DMS153 (cell line): ENCODE measurements around the gene ABHD14A.
"Not testable (repeated sequence)": the region's sequence is repeated elsewhere in the genome, so short reads cannot be mapped to it uniquely, and the experiment has no call there.

ENCODE experiments used
- DNase-seq: peaks from one replicate; lab custom pipeline; 2025; lab: John Stamatoyannopoulos, UW

The ABHD14A gene

DNA sequence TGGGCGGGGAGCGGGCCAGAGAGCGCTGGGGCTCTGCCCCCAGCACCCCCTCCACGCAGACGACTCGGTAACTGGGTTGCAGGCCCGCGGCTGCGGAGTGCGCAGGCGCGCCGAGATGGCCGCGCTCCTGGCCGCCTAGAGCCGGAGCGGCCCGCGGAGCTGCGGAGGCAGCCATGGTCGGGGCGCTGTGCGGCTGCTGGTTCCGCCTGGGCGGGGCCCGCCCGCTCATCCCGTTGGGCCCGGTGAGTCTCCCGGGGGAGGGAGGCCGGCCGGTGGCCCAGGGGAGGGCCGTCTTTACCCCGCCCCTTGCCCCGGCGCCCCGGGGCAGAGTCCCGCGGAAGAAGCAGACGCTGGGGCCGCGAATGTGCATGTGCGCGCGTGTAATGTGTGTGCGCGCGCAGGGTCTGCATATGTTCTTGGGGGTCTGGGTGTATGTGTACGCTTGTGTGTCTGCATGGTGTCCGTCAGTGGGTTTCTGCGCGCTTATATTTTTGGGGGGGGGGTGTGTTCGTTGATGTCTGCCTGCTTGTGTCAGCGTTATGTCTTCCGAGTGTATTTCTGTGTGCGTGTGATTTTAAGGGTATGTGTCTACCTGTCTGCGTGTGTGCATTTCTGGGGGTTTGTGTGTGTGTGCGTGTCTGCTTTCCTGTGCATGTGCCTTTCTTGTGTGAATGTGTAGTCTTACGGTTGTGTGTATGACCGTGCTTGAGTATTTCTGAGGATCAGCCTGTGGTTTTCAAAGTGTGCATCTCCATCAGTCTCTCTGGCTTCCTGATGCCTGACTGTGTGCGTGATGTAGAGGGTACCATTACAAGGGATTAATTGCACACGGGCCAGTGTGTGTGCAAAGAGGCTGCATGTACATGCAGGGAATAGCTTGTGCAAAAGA lies at the start of gene ABHD14A:
TSS of gene ABHD14A (plus strand) at position 102 of the 889 bp plus-strand sequence. CDS start at position 174, 72 bp downstream.
- DNase-seq: no peak

DNA sequence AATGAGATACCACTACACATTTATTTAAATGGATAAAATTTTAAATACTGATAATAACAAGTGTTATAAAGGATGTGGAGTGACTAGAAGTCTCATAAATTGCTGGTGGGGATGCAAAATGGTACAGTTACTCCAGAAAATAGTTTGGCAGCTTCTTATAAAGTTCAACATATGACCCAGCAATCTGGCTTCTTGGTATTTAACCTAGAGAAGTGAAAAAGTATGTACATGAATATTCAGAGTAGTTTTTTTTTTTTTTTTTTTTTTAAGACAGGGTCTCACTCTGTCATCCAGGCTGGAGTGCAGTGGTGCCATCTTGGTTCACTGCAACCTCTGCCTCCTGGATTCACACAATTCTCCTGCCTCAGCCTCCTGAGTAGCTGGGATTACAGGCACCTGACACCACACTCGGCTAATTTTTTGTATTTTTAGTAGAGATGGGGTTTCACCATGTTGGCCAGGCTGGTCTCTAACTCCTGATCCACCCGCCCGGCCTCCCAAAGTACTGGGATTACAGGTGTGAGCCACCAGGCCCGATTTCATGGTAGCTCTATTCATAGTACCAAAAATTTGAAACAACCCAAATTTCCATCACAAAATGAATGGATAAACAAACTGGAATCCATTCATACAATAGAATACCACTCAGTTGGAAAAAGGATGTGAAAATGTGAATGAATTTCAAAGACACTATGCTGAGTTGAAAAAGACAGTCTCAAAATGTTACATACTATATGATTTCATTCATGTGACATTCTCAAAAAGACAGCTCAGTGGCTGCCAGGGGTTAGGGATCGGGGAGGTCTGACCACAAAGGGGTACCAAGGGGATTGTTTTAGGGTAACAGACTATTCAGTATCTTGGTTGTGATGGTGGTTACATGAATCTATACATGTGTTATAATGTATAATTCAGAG lies 47.5 kb upstream of the ABHD14A start:
- no peak for DNase-seq

DNA sequence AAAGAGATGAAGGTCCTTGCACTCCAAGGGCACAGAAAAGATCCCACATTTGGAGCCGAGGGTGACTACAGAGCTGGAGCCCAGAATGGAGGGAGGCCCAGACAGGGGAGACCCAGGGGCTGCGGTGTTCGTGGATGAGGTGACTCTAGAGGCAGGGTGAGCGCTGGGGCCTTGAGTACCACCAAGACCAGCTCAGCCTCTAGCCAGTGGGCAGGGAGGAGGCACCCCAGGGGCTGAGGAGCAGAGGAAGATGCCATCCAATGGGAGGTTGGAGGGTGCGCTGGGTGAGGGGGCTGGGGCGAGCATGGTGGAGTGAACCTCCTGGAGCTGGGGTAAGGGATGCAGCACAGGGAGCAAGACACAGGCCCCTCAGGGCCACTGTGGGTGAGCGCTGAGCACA lies 46.4 kb upstream of the ABHD14A start:
- no peak for DNase-seq

DNA sequence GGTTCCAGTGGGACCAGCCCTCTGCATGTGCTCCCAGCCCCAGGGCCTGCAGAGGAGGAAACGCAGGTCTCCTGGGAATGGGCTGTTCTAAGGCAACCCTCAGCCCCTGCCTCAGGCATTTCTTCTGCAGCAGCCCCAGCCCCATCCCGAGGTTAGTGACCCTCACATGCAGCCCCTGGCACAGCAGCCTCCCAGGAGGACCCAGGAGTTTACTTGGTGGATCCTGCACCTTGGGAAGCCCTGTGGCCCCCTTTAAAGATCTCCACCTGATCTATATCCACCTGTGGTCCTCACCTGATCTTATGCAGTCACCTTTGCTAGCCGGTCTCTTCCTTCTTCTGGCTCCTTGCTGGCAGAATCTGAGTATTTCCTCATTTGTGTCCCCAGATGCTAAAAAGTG lies 45.9 kb upstream of the ABHD14A start:
- DNase-seq: not testable (repeated sequence)

DNA sequence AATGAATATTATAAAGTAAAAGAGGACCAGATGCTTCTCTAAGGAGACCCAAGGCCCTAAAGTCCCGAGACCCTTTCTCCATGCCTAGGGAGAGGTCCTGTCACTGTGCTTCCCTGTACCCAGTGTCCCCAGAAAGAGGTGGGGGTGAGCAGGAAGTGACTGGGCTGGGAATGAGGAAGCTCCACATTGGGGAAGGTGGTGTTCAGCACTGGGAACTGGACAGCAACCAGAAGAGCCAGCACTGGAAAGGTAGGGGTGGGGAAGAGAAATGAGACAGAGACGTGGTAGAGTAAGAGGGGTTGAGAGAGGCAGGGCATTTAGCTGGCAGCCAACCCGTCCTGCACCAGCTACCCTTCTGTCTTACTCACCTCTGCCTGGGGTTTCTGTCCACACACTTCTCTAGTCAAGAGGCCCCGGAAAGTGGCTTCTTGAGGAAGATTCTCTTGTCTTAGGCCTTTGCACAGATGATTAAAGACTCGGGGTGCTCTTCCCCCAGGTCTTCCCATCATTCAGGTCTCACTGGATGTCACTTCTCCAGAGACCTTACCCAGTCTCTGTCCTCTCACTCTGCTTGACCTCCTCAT lies 45.4 kb upstream of the ABHD14A start:
- DNase-seq: no peak

DNA sequence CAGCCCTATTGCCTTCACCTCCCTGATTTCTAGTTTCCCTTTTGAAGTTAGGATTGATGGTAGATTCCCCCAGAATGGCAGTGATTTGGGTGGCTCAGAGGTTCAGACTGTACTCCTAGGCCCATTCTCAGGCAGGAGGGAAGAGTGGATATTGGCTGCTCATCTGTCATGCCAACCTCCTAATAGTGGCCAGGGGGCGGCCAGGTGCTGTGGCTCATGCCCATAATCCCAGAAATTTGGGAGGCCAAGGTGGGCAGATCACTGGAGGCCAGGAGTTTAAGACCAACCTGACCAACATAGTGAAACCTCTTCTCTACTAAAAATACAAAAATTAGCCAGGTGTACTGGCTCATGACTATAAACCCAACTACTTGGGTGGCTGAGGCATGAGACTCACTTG lies 44.4 kb upstream of the ABHD14A start:
- DNase-seq: no peak

DNA sequence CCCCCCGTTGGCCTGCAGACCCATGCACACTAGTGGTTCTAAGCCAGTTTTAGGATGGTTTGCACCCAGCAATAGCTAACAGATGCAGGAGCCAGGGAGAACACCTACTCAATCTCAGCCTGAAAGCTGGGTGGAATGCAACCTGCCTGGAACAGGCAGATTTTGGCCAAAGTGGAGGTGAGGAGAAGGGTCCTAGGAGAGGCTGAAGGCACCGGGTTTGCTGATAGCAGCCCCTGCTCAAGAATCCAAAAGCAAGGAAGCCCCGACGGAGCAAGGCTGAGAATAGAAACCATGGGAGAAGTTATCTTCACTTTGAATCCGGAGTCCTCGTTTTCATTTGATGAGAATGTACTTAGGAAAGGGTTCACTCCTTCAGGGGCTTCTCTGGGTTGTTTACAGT lies 43.1 kb upstream of the ABHD14A start:
- DNase-seq: no peak

DNA sequence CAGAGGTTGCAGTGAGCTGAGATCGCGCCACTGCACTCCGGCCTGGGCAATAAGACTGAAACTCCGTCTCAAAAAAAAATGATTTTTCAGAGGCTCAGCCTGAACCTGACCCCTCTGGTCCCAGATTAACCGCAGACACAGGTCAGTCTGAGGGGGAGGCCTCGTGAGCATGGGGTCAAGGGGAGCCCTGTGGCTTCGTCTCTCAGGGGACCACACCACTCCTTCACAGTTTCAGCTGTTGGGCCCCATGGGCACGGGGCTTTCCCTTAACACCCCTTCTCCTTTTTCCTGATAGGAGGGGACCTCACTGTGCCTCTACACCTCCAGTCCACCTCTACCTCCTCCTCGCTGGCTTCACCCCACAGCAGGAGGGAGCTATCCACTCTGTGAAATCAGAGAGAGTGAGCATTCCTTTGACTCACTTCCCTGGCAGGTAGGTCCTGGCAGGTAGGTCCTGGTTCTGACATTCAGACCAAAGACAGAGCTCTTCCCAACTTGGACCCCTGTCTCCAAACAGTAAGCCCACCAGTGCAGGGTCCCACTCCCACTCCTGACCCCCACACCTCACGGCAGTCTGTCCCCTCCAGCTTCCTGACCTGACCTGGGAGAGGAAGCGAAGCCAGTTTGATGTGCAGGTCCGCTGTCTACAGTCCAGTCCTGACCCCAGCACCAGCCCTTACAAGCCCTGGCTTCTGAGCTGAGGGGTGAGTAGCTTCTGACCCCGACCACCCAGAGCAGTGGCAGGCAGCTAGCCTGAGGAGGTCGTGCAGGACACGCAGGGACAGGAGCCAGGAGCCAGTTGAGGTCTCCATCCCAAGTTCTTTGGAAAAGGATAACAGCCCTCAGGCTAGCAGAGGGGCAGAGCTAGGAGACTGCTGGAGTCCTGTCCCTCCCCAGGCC lies 42.1 kb upstream of the ABHD14A start:
- no peak for DNase-seq

DNA sequence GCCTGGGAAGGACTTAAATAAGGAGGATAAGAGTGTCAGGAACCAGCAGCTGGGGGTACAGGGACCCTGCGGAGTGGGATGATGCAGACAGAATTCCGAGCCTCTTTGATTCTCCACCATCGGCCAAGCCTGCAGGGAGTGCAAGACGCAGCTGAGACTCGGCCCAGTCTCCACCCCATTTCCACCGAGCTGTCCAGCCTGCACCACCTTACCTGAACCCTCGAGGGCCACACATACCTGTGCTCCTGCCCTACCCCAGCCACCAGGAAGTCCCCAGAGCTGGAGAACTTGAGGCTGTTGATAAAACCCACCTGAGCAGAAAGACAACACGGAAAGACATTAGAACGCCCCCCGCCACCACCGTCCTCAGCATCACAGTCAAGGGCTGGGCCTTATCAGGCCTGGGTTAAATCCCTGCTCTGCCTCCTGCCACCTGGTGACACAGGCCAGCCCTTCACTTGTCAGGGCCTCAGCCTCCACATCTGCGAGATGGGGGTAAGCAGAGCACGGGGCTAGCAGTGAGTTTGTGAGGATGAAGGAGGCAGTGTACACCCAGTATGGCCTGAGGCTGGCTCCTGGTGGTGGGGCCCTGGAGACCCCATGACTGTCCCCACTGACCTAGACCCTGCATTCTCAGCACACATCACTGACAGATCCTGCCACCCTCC lies 41.3 kb upstream of the ABHD14A start:
- no peak for DNase-seq

DNA sequence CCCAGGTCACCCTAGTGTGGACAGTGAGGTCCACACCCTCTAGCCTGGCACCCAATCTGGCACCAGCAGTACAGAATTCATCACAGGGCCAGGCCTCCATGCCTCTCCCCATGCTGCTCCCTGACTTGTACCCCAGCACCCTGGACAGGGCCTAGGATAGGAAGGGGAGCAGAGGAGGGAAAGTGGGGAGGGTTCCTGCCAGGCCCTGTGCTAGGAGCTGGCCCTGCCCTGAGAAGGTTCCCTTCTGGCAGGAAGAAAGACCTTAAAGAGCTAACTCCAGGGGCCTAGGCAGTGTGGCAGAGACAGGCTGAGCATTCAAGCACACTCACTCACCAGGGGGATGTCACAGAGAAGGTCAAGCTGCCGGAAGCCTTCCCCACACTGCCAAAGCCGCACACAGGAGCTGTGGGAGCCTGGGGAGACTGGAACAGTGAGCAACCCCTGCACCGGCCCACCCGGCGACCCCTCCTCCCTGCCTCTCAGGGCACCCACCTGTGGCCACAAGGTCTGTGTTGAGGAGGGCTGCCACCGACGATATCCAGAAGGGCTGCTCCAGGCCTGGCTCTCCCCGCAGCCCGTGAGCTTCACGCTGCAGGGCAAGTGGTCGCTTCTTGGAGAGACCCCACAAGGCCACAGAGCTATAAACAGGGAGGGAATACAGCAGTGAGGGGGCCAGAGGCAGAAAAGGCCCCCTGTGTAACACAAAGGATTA lies 40.6 kb upstream of the ABHD14A start:
- no peak for DNase-seq

DNA sequence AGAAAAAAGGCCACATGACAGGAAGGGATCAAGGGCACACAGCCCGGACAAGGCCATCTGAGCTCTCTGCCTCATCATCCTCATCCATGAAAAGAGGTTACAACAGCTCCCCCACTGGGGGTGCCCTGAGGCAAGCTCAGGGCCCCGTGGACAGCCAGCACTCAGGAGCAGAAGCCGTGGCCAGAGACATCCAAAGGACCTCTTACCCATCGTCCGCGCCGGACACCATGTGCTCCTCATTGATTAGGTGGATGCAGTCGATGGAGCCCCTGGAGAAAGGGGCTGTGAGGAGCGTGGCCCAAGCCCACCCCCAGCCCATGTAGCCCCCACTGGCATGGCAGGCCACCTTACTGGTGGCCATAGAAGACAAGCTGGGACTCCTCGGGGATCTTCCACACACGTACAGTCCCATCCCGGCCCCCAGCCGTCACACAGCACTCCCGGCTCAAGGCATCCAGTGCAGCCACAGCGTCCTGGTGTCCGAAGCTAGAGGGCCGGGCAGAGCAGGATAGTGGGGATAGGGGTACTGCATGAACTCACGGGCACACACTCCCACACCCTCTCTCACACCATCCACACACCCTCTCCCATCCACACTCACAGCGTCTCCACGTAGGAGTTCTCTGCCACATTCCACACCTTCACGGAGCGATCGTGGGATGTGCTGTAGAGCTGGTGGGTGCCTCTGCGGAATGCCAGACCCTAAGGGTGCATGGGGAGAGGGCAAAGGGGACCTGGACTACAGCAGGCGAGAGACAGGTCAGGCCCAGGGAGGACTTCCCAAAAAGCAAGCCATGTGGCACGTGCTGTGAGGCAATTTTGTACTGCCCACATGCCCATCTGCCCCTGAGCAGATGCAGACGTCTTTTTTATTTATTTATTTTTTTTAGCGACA lies 39.6 kb upstream of the ABHD14A start:
- DNase-seq: no peak

DNA sequence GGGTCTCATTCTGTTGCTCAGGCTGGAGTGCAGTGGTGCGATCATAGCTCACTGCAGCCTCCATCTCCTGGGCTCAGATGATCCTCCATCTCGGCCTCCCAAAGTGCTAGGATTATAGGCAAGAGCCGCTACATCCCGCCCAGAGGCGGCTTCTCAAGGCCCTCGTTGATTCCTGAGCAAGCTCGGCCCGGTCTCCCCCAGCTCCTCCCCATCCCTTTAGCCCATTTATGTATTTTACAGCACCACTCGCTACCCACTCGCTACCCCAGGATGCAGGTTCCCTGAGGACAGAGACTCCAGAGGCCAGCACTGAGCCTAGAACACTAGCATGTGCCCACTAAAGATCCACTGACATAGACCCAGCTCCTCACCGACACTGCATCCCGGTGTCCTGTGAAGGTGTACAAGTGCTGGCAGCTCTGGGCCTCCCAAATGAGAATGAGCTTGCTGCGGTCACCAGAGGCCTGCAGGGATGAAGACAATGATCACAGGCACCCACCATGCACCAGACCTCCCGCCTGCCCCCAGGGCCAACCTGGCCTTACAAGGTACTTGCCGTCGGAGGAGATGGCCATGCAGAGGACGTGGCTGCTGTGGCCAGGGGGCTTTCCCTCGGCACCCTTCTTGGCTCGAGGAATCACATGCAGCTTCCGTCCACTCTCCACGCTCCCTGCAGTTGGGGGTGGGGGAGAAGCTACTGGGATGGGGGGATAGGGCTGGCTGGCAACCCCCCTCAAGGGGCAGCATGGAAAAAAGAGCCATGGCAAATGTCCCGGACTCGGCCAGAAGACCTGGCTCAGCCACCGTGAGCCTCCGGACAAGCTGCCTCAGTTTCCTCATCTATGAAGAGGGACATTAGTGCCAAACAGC lies 38.7 kb upstream of the ABHD14A start:
- no peak for DNase-seq

DNA sequence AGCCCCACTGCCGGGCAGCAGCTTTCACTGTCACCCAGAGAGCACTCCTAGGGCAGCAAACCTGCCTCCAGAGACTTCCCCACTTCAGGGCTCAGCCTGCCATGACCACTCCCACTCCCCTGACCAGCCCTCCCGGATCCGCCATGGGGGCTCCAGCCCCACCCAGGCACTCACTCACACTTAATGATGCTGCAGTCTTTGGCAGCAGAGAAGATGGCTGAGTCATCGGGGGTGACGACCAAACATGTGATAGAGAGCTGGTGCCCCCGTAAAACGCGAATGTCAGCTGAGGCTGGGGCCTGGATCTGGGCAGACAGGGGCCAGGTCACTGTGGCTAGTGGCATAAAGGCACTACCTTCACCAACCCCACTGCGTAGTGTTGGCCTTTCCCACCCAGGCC lies 37.9 kb upstream of the ABHD14A start:
- DNase-seq: no peak

DNA sequence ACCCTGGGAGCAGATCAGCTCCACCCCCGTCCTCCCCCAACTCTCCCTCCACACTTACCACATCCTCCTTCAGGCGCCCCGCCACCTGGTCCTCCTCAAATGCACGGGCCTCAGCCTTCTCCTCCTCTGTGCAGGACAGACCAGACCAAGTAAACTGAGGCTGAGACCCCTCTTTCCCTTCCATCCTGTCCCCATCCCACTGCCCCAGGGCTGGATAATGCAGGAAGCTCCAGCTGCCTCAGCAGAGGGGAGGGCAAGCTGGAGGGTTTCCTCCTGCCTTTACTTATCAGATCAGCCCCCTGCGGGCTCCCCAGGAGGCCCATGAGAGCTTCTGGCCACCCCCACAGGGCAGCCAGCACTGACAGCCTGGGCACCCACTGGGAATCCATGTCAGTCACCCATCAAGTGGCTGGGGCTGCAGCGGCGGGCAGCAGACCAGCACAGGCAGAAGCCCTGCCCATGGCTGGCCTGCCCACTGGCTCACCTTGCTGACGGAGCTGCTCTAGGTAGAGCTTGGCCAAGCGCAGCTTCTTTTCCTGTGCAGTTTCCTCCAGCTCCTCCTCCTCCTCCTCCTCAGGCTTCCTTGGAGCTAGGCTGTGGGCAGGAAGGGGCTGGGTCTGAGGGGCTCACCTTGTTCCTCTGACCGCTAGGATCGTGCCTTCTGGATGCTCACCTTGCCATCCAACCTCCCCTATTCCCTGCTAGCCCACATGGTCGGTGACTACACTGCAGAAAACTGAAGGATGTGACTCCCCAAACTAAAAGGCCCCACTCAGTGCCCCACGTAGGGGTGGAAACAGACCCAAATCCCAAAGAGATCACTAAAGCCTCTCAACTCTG lies 37.0 kb upstream of the ABHD14A start:
- DNase-seq: no peak

DNA sequence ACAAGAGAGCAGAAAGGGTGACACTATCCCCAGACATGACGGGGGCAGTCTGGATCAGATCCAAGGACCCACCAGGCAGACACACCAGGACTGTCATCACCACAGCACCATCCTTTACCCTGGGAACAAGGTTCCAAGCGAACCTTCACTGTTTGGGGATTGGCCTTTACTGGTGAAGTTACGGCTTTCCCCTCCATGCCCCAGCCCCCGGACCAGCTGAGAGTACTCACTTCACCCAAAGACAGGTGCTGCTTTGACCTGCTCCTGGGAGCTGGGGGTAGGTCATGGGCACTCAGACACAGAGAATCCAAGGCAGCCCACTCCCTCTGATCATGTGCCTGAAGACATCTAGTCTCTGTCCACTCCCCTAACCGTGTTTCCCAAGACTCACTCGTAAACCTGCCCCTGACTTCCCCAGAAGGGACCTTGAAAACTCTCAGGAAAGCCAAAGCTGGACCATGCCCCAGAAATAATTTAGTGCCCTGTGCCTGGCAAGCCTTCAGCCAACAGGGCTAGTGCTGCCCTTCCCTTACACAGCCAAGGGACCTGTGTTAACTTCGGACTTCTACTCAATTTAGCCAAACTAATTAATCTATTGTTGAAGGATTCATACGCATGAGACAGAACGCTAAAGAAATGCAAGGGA lies 36.0 kb upstream of the ABHD14A start:
- DNase-seq: no peak

DNA sequence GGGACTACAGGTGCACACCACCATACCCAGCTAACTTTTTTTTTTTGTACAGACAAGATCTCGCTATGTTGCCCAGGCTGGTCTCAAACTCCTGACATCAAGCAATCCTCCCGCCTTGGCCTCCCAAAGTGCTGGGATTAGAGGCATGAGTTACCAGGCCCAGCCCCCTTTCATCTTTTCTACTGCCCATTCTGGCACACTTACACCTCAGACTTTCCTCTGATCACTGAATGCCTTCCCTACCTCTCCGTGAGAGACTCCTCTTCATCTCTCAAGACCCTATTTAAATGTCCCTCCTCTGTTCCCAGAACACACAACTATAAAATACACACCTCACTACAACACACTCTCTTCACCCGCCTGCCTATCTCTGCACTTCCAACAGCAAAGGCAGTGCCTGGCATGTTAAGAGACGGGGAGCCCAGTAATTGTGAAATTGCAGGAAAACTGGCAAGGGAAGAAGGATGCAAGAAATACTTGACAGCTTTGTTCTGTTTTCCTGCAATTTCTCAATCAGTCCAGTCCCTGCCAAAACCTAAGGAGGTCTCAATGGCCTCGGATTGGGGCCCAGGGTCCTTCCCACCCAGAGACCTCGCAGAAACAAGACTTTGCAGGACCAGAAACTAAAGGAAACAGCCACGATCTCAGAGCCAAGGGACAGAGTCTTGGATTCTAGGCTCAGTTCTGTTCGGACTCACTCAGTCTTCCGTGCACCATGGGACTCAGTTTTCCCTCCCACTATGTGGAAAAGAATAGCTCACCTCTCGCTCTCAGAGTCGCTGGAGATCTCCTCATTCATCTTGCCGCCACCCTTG lies 34.0 kb upstream of the ABHD14A start:
- no peak for DNase-seq
